GM12801 (cell line): ENCODE data around the gene GATA2.

ENCODE experiments used
- TF ChIP-seq, protein P1 (sequence below): IDR thresholded peaks from one replicate; pipeline ENCODE4 v1.5.1; 2011; ENCODE audit warnings: control low read depth; ENCODE audit not compliant: insufficient read length; ENCODE audit errors: extremely low read depth

The GATA2 gene

DNA sequence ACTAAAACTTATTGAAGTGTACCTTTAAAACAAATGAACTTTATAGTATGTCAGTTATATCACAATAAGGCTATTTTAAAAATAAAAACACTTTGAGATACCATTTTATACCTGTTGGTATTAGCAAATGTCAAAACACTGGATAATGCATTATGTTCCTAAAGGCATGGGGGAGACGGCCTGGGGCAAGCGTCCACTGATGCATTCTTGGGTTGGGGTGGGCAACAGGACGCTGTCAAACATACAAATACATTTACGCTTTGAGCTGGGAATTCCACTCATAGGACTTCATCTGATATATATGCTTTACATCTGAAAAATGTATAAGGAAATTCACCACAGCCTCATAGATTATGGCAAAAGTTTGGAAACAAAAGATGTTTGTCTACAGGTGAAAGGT, 7.6 kb upstream of the GATA2 start:
- TF ChIP-seq, protein P1, sequence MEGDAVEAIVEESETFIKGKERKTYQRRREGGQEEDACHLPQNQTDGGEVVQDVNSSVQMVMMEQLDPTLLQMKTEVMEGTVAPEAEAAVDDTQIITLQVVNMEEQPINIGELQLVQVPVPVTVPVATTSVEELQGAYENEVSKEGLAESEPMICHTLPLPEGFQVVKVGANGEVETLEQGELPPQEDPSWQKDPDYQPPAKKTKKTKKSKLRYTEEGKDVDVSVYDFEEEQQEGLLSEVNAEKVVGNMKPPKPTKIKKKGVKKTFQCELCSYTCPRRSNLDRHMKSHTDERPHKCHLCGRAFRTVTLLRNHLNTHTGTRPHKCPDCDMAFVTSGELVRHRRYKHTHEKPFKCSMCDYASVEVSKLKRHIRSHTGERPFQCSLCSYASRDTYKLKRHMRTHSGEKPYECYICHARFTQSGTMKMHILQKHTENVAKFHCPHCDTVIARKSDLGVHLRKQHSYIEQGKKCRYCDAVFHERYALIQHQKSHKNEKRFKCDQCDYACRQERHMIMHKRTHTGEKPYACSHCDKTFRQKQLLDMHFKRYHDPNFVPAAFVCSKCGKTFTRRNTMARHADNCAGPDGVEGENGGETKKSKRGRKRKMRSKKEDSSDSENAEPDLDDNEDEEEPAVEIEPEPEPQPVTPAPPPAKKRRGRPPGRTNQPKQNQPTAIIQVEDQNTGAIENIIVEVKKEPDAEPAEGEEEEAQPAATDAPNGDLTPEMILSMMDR: no peak

DNA sequence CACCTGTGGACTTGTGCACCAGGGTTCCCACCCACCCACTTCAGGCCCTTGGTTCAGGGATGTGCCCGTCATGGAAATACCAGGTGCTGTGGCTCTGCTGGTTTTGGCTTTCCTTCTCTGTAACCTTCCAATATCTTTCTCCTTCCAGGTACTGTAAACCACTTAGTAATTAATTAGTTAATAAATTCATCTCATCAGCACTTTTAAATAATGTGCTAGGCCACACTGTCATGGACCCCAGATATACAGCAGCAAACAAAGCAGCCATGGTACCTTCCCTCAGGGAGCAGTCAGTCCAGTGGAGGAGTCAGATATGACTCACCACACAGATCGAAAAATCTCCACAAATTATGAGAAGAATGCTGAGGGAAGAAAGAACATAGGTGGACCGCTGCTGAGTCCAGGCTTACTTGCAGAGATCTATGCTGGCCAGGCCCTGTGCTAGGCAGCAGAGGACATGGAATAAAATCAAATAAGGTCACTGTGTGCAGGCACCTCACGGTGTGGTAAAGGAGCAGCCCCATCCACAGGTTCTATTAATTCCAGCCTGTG, 6.8 kb upstream of the GATA2 start:
- TF ChIP-seq, protein P1: no peak

DNA sequence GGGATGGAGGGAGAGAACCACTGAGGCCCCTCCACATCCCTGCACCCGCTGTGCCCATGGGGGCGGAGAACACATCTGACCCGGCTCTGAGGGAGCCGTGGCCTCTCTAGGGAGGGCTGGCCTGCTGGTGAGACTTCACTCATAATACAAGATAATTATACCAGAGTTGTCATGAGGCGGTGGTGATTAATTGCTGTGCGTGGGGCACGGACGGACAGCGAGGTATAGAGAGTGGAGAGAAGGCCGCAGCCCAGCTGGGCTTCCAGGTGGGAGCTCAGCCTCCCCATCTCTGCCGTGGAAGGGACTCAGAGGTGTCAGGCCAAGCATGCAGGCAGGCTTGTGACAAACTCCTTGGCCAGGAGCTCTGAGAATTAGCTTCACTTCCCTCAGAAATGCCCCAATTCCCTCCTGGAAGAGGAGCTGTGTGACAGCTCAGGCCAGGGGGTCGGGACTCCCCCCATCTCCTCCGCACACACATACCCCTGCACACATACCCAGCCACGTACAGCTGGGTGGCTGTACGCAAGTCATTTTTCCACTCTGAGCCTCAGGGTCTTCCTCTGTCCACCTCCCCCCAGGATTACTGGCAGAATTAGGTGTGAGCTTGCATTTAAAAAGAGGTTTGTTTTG, 6.0 kb upstream of the GATA2 start:
- TF ChIP-seq, protein P1: no peak

DNA sequence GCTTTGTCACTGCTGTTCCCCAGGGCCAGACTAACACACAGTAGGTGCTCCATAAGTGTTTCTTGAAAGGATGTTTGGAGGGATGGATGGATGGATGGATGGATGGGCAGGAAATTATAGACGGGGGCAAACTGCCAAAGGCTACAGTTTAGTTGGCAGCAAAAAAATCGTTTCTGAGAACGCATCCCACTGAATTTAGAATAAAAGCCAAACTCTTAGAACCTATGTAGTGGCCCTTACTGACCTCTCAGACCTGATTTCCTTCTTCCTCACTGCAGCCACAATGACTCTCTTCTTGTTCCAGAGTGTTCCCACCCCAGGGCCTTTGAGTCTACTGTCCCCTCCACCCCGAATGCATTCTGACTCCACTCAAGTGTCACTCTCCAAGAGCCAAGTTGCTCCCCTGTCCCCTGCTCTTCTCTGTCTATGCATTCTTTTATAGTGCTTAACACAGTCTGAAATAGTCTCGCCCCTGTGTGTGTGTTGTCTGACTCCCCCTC, 5.2 kb upstream of the GATA2 start:
- TF ChIP-seq, protein P1: no peak

DNA sequence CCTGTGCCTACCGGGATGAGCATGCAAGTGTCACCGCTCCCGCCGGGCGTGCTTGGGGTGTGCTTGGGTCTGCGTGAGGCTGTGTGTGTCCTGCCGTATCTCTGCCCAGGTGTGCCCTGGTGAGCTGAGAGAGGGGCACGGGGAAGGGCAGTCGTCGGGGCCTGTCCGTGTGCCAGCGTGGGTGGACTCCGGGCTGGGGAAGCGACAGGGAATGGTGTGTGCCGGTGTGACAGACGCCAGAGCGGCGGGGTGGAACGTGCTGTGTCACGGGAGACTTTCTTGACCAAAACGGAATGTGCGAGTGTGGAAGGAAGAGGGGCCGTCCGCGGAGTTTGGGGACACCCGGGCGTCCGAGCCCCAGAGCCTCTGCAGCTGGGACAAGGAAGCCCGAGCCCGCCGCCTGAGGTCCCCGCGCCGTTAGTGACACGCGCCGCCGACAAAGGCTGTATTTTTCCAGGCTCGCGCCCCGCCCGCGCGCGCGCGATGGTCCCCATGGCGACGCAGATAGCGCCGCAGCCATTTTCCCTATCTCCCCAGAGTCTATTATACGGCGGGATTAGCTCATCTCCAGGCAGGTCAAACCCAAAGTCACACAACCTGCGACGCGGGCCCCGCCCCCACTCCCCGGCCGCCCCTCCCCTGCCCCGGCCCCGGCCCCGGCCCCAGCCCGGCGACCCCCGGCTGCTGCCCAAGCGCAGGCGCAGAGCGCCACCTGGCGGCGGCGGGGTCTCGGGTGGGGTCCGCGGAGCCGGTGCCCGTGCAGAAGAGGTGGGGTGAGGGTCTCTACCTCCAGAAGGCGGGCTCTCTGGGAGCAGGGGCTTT, 4.5 kb upstream of the GATA2 start:
- TF ChIP-seq, protein P1: no peak

DNA sequence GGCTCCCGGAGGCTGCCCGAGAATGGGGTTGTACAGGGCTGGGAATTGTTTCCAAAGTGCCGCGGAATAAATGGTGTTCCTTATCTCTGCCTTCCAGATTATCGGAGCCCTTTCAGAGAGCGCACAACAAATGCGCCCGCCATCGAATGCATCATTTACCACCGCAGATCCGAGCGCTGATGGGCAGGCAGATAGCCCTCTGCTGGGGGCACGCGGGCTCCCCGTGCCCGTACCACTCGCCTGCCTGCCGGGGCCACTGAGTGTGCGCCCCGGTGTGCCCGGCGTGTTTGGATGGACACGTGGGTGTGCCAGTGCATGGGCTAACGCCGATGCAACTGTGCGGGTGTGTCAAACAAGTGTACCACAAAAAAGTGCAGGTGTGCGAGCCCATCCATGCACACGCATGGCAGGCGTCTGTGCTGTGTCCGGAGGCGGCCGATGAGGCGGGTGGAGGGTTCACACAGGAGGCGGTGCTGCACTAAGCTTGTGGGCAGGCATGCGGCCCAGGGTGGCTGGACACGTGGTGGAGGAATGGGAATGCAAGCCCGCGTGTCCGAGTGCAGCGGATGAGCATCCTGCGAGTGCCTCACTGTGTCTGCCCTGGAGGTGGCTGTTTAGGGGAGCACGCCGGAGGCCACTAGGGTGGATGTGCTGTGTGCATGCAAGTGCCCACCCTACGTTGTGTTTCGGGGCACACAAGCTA, 3.8 kb upstream of the GATA2 start:
- TF ChIP-seq, protein P1: no peak

DNA sequence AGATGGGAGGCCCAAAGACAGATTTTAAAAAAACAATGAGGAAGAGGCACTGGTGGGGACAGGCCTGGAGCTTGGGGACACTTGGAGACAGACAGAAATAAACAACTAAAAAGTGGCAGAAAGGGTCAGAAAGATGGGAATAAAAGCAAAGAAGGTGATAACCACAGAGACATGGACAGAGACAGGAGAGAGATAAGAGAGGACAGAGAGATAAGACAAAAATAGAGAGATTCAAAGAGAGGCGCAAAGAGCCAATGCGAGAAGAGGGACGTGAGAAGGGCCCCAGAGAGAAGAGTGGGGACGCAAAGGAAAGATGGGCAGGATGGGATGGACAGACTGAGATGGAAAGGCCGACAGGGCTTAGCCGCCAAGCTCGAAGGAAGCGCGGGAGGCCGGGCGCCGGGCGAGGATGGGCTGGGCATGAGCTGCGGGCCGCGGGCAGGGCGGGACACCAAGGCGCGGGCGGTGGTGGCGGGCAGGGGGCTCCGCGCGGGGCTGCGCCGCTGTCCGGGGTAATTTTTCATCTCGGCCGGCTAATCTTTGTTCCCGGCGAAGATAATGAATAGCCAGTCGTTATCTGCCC, 3.1 kb upstream of the GATA2 start:
- TF ChIP-seq, protein P1: no peak
